T-helper 2 cell (primary cell): ENCODE measurements around the gene WWC2.

Source experiments
- DNase-seq, 5 experiments: peaks; one replicate each; pipeline versions ENCODE4 v3.0.0 to v3.0.0-alpha.2; 2012 to 2022

WWC2 gene

DNA sequence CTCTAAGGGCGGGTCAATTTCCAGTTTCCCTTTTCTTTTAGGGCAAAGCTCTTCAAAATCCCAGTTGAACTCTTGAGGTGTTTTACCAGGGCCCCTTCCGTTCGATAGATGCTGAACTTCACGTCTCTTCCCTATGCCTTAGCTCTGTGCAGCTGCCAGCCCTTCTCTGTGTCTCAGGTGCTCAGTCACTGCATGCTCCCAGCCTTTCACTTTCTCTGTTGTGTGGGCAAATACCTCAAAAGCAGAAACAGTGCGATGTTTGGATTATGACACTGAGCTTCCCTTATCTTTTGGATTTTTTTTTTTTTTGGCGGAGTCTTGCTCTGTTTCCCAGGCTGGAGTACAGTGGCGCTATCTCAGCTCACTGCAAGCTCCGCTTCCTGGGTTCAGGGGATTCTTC is 112.5 kb downstream of the WWC2 start:
- no peak for DNase-seq

DNA sequence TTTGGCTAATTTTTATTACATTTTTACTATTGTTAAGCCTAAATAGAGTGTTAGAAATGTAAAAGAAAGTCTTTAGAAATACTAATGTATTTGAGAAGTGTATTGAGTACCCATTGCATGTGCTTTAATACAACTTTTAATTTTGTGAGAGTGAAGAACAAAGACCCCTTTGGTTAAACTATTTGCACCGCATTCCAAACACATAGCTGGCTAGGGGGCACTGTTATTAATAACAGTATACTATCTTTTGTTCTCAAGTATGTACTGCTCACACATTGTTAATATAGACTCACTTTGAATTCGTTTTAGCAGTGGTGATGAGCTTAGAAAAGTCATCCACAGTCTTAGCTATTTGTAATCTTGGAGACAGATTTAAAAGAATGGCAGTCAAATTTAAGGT is 114.9 kb downstream of the WWC2 start:
- no peak for DNase-seq

DNA sequence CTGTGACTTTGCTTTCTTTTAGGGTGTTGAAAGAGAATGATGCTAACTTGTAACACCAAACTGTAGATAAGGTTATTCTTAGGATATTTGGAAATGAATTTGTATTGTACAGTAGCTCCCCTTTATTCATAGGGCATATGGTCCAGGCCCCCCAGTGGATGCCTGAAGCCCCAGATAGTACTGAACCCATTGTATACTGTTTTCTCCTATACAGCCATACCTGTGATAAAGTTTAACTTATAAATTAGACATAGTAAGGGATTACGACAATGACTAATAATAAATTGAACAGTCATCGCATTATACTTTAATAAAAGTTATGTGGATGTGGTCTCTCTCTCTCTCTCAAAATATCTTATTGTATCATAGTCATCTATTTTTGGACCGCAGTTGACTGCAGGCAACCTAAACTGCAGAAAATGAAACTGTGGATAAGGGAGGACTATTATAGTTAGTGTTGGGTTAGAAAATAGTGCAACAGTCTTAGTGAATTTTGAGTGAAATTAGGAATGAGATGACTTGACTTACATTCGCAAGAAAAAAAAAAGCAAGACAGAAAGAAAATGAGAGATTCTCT is 115.9 kb downstream of the WWC2 start:
- DNase-seq, result no peak

DNA sequence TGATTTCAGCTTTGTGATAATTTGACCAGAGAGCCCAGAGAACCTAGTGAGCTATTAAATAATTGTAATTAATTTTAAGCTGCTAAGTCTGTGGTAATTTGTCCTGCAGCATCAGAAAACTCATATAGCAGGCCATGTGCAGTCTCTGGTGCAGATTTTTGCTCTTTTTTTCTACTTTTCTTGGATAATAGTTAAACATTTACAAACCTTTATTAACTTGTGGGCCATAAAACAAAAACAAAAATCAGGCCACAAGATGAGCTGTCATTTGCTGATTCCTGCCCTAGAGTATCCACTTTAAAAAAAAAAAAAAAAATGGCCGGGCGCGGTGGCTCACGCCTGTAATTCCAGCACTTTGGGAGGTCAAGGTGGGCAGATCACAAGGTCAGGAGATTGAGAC is 121.2 kb downstream of the WWC2 start:
- DNase-seq, result no peak

DNA sequence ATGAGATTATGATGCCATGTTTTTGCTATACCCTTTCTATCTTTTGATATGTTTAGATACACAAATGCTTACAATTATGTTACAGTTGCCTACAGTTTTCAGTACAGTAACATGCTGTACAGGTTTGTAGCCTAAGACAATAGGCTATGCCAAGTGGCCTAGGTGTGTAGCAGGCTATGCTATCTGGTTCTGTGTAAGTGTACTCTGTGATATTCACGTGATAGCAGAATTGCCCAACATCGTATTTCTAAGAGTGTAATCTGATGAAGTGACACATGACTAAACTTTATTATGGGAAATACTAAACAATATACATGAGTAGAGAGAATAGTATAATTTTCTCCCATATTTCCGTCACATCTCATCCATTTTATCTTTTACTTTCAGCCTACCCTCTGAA is 124.0 kb downstream of the WWC2 start:
- no peak for DNase-seq

DNA sequence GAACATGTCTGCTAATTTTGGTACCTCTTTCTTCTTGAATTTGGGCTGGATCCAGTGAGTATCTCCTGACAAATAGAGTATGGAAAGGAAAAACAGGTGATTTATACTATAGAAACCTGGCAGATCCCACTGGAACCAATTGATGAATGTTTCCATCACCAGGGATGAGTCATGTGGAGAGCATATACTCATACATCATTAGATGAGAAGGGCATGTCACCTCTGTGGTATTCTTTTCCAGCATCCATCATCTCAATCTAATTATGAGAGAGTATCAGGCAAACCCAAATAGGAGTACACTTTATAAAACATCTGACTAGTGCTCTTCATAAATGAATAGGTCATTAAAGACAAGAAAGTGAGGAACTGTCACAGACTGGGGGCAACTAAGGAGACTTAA is 130.3 kb downstream of the WWC2 start:
- DNase-seq, result no peak

DNA sequence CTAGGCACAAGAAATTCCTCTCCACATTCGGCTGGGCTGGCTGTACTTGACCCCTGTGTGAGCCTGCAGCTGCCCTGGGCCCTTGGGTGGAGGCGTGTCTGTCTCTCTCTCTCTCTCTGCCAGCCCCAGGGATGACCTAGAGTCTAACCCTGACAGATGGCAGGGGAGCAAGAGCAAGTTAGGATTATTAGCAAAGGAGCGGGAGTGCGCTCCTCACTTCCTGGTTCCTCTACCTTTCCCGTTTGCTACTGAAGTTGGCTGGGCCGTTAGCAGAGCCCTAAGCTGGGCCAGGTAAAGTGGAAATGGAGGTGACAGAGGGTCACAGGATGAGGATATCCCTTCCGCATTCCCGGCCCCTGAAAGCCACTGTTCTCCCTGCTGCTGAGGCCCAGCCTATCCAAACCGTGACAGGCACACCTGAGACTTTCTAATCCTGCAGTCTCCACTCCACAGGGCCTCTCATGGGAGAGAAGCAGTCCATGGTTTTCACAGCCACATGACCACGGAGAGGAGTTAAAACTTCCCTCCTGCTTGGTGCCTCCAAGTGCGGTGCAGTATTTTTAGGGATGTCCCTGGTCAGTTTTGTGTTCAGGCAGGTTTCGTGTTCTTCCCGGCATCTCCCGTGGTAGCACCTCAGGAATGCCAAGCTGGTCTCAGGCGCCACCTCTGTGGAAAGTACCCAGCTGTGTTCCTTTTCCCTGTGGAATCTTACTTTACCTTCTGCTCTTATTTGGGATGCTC is 141.7 kb downstream of the WWC2 start:
- no peak for DNase-seq

DNA sequence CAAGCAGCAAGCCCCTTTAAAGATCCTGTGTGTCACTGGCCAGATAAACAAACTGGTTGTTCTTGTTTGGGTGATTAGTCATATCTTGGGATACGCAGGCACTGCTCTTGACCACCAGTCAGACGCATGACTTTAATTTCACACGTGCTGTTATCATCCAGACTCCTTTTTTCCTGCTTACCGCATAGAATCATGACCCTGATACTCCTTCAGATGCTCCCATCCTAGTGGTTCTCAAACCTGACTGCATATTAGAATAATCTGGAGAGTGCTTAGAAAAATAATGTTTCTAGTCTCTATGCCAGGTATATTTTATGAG is 142.2 kb downstream of the WWC2 start:
- no peak for DNase-seq

DNA sequence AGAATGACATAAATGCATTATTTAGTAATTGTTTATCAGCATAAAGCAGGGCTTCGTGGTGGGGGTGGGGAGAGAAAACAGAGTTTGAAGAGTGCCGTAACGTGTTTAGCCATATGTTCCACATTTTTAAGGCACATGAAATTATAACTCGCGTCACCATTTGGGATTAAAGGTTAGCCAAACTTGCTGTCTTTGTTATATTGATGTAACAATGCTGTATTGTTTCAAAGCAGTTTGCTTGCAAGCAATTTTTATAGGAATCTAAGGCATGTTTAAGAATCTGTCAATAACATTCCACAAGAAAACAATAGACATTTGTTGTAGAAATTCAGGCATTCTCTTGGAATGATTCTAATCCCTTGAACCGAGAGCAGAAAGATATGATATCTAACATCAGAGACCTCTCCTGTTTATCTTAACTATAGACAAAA is 142.7 kb downstream of the WWC2 start:
- DNase-seq, result no peak

DNA sequence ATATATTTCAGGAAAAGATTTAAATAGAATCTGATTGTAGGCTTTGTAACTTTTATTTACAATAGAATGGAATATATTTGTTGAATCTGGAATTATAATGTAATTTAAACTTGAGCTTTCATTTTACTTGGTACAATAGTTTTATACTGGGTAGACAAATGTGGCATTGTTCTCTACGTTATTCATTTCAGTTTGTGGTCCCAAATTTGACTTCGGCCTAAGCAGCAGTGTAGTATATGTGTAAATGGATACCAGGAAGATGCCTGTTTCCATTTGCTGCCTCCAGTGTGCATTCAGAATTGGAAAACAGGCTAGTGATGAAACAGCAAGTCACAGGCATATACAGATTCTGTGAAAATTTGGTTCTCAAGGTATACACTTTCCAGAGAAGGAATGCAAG is 143.2 kb downstream of the WWC2 start:
- DNase-seq, result no peak

DNA sequence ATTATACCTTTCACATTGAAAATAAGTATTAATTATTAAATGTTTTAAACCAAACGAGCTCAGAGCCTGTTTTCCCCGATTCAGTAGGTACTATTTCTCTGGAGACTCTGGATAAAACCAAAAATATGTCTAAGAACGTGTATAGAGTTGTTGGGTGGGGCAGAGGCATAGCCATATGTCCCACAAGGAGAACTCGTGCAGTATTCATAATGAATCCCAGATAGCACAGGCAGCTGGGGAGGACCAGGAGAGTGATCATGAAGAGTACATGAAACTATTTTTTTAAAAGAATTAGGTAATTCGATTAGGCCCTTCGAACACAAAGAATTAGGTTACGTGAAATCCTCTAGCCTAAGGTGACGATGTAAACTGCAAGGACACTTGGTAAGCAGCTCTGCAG is 145.0 kb downstream of the WWC2 start:
- no peak for DNase-seq

DNA sequence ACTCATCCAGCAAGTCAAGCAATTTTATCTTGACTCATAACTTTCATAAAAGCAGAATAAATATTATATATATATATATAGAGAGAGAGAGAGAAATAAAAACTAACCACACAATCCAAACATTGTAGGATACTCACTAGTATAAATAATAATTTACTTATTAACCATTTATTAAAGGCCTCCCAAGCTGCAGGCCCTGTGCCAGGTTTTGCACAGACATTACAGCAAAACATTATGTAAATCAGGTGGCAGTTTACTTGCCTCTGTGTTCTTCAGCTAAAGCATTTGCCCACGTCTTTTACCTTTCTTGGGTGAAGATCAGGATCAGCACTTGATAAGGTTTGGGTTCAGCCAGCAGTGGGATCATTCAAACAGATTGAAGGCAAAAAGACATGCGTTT is 145.4 kb downstream of the WWC2 start:
- DNase-seq, result no peak

DNA sequence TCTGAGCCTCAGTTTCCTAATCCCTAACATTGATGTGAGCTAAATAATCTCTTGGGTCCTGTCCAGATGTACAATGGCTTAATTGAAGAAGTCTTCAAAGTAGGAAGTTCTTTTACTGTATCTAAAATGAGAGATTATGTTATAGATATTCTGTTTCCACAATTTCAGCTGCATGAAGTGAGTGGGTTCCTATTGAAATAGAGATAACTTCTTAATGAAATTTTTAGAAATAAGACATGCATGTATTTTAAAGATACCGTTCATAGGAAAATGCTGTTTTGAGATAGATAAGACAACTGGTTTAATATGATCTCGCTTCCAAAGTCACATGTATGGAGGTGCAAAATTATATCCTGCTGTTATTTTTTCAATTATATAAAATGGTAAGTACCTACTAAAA is 149.1 kb downstream of the WWC2 start:
- DNase-seq, result no peak

DNA sequence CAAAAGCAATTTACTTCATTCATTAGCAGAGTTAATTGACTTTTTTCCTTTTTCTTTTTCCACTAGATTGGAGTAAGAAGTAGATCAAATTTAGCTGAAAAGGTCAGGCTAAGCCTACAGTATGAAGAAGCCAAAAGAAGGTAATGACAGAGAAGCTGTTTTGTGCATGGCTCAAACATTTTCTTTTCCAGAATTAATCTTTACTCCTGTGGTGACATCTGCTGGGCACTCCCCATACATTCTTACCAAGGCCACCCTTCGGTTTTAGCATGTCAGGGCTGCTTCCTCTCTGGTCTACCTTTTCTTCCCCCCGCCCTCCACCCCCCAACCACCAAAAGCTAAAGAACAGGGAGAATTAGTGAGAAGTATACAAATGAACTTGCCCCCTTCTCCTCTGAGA is 150.8 kb downstream of the WWC2 start:
- DNase-seq, result peak in 1 of 5 experiments; percentile 15

DNA sequence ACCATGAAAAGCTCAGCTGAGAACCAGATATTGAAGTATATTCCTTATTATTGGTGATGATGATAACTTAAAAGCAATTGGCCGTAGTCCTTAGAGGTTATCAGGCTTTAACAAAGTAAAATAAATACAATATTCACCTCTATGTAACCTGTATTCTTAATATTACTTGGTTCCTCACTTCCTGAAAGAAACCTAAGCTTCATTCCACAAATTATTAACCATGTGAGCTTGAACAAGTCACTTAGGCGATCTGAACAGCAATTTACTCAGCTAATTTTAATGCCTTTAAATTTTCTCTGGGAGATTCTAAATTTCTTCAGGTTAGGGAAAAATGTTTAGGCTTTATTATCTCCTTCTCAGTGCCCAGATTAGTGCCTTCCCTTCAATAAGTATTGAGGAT is 151.8 kb downstream of the WWC2 start:
- DNase-seq, result no peak

DNA sequence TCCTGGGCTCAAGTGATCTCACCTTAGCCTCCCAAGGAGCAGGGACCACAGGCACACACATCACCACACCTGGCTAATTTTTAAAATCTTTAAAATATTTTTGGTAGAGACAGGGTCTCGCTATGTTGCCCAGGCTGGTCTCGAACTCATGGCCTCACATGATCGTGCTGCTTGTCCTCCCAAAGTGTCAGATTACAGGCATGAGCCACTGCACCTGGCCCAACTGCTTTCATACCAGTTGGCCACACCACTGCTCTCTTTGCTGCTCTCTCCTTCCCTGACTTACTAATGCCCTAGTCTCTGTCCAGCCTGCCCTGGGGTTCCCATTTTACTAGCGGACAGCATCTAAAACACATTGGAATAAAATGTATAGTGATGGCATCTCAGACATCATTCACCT is 153.9 kb downstream of the WWC2 start:
- DNase-seq, result no peak

DNA sequence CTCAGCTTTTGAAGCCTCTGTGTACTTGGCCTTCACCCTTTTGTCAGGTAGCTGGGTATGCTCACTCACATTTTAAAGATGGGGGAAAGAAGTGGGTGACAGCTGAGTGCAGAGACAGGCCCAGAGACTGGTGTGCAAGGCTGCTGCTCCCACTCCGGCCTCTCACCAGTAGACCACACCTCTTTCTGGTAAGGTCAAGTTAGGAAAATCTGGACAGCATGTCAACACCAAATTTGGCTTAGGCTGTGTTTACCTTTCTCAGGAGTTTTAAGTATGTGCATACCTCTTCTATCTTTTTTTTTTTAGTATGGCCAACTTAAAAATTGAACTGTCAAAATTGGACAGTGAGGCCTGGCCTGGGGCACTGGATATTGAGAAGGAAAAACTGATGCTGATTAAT is 154.4 kb downstream of the WWC2 start:
- DNase-seq, result no peak

DNA sequence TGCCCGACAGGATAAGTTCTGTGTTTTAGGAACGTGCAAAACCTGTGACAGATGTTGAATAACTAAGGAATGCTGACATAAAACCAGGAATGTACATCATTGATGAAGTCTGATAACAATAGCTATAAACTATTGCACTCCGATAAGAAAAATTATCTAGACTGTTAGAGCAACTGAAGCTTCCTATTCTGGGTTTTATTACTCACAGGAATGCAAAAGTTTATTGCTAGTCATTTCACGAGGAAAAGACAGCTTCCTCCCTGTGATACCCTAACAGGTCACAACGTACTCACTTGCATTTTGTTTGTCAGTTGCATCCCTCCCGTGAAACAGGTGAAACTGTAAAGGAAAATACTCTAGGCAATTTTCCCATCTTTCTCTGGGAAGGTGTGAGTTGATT is 155.1 kb downstream of the WWC2 start:
- no peak for DNase-seq

DNA sequence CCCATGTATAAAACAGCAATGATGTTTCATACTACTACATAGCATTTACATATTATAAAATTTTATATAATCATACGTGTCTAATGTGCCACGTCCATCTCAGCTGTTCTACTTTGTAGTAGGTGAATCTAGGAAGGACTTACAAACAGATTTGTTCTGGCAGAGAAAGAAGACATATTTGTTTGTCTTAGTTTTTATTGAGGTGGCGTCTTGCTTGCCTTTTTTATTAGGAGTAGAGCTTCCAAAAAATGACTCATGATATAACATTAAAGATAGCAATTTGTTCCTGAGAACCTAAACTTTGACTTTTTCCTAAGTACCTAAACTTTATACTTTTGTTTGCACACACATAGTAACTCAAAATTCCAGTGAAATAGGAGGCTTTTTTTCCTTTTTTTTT is 156.4 kb downstream of the WWC2 start:
- no peak for DNase-seq

DNA sequence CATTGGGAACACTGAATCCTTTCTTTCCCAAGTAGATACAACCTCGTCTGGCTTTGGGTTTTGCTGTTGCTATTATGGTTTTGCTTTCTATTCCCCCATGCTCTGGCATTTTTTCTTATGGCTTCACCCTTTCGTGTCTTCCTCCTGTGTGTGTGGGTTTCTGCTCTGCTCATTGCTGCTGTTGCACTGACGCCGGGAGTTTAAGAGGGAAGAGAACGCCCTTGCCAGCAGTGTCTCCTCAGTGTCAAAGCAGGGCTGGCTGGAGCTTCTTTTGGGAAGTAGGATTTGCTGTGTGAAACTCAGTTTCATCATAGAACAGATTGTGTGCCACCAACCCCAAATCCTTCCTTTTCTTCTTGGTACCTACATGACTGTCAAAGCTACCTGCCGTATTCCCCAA is 157.3 kb downstream of the WWC2 start:
- DNase-seq, result no peak

DNA sequence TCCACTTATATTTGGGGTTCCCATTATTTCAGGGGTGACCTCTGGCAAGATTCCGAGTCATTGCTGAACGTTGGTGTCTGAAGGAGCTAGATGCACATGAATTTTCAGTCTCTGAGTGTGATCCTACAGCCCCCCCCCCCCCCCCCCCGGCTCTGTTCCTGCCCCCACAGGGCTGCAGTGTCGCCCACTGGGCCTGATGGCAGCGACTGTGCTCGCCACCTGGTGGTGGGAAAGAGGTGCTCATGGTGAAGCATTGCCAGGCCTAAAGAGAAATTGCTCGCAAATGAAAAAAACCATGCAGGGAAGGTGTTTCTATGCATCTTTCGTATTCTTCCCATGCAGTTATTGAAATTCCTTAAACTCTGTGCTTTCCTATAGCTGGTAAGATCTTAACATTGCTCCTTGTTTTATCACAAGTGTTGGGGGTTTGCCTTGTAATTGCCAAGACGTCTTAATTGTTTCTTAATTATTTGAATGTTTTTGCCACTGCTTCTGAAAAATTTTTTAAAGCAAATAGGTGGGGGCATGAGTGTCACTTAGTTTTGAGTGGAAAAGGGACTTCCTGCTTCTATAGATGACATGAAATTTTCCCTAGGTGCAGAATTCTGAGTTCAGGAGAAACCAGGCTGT is 157.8 kb downstream of the WWC2 start:
- peak in 2 of 5 experiments; percentile 9 to 41 for DNase-seq

DNA sequence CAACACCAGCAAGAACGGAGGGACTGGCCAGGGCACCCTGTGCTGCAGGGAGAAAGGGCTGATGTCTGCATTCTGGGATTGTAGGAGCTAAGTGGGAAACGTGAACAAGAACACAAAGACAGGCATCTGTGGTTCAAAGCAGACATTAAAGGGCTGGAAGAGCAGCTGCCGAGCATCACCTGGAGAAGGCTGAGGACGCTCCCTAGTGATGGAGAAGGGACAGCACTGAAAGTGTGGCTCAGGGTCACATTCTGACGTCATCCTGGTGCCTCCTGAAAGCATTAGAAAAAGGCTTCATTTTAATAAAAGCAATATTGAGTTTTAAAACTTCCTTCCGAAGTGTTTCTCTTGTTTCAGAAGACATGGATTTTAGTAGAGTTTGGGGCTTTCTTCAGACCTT is 158.8 kb downstream of the WWC2 start:
- no peak for DNase-seq

DNA sequence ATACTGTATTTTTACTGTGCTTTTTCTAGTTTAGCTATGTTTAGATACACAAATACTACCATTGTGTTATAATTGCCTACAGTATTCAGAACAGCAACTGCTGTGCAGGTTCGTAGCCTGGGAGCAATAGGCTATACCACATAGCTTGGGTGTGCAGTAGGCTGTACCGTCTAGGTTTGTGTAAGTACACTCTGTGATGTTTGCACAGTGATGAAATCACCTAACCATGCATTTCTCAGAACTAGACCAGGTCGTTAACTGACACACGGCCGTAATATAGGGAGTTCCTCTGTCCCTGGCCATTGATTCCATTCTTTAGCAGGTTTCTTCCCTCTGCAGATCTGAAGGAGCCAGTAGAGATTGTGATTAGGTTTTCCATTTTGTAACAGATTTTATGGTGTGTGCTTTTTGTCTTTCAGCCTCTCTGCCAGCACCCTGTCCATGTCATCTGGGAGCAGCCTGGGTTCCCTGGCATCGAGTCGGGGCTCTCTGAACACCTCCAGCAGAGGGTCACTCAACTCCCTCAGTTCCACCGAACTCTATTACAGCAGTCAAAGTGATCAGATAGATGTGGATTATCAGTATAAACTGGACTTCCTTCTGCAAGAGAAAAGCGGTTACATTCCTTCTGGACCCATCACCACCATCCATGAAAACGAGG is 161.6 kb downstream of the WWC2 start:
- DNase-seq, result no peak
